ENCODE data around the gene IFRD2. TPM values are rescaled to one million over a fixed set of nuclear protein-coding genes. Genes with fewer than 3 reads are reported as not detected.

Gene IFRD2
- total and polyA plus RNA-seq, 2 of the 8 experiments (the other 6 are each of a cell fraction or from before 2014, with no cell fraction given): 76.7 to 88.8 TPM

DNA sequence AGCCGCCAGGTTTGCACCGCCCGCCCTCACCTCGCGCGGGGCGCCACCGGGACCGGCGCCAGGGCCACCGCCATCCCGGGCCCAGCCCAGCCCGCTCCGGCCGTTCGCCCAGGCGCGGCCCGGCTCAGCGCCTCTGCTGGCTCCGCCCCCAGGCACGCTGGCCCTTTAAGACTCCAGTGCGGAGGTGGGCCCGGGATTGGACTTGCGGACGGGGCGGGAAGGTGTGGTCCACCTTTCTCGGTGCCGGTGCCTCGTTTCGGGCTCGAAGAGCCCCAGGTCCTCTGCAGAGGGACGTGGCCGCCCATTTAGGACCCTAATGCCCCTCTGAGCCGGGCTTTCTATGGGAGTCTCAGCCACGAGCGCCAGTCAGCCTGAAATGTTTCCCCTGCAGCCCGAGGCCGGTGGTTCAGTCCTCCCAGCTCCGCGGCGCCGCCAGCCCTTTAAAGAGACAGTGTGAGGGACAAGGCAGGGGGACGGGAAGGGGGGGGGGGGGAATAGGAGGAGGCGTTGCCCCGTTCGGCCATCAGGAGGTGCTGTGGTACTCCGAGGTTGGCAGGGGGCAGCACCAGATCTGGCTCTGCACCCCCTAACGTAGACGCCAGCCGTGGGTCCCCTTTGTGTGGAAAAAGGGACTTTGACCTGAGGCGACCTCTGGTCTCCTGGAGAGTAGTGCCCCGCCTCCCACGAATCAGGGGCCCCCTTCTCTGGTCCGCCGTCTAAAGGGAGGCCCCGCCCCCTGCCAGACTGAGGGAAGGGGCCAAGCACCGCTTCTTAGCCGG is 29.3 kb upstream of the IFRD2 start (continued):
- TF ChIP-seq CHD7 (IDR thresholded peaks at IDR 0.05; ENCODE audit: insufficient replicate concordance, low read length) (no peak), SIN3A (conservative IDR thresholded peaks at IDR 0.05 in 1 of 2, IDR thresholded peaks at IDR 0.05 in 1 of 2; ENCODE audit: low read depth in 1 of 2, low read length in 2 of 2) (no peak; a peak in 2 of 4 replicates), FOSL1 (IDR thresholded peaks at IDR 0.05; ENCODE audit: insufficient read depth, low read depth, low read length) (no peak), TAF1 (IDR thresholded peaks at IDR 0.05; ENCODE audit: low read depth, low read length) (peak; percentile 82), MAFK (IDR thresholded peaks at IDR 0.05; ENCODE audit: low read depth, low read length) (no peak), SP1 (IDR thresholded peaks at IDR 0.05; ENCODE audit: low read depth, low read length) (peak; percentile 57; the same call in 1 of the 2 replicates), PHF8 (conservative IDR thresholded peaks at IDR 0.05; ENCODE audit: low read depth, low read length) (peak; percentile 99)
- TF ChIP-seq, protein P1, sequence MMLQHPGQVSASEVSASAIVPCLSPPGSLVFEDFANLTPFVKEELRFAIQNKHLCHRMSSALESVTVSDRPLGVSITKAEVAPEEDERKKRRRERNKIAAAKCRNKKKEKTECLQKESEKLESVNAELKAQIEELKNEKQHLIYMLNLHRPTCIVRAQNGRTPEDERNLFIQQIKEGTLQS (IDR thresholded peaks at IDR 0.05; ENCODE audit: insufficient read depth, low read depth, low read length): no peak

Data from H1 (cell line).